ENCODE data around the gene PREX1. TPM values are rescaled to one million over a fixed set of nuclear protein-coding genes. Genes with fewer than 3 reads are reported as not detected.

Gene PREX1
- total RNA-seq, 1 experiment from 2014 or later = 3.3 TPM

DNA sequence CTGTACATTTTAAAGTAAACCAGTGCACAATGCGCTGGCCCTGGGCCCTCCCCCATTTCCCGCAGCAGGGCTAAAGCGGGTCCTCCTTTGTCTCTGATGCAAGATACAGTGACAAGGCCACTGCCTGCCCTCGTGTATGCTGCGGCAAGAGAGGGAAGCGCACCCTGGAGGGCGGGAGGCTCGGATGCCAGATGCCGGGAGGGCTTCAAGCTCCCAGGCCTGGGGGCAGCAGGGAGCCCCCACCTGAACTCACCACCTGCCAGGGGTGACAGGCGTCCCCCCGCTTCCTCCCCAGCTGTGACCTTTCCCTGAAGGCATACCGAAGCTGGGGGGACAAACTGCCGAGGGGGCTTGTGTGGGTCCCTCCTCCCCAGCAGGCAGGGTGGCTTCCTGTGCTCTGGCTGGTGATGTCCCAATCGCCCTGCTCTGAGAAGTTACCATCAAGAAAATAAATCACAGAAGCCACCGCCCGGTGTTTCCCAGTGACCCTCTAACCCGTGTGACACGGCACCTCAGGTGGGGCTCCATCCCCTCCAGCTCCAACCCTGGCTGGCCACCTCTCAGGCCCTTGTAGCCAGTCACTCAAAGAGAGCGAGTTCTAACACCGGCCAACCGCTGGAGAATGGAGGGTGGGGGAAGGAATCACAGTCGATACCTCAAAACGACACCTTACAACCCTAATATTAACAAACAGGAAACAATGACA lies 203.3 kb downstream of the PREX1 start:
- Histone ChIP-seq H3K79me2 (ENCODE audit: low read depth) (no peaks in the 10 kb centered on the region), H3K4me1 (replicated peaks; ENCODE audit: insufficient read depth) (peaks cover 26% of the 10 kb centered on the region), H3K4me3 (no peak overlapping the region), H3K36me3 (ENCODE audit: low read depth) (no peaks in the 10 kb centered on the region), H3K9me2 (ENCODE audit: insufficient read depth) (no peaks in the 10 kb centered on the region), H3K9me3 (ENCODE audit: insufficient read depth, low read depth) (no peaks in the 10 kb centered on the region), H3K27me3 (ENCODE audit: insufficient read depth, low read depth) (no peaks in the 10 kb centered on the region), H3F3A (ENCODE audit: insufficient read depth, low read depth) (peaks cover 24% of the 10 kb centered on the region; the same call in 1 of the 2 replicates), H3K4me2 (no peak overlapping the region), H3K27ac (no peak overlapping the region), H2AFZ (no peak overlapping the region), H4K20me1 (ENCODE audit: insufficient read depth) (no peaks in the 10 kb centered on the region)
- POLR2A ChIA-PET (ENCODE audit: unreplicated experiment) = no interaction called here
- DNase-seq = no peak
- intact Hi-C loops (cut with micrococcal nuclease; ENCODE audit: unreplicated experiment) = loop anchor here (5.0 to 10.0 kb wide), 3 partner anchors 557 to 1870 kb away; no protein-coding TSS in a partner anchor
- BruUV-seq (replicated peaks) = no TSS peak
- CTCF ChIA-PET = interaction anchor here (0.6 kb wide), 1 partner anchor 448 kb away, joined by 3 read pairs; no protein-coding TSS in a partner anchor
- no peak for TF ChIP-seq EZH2 (IDR thresholded peaks at IDR 0.05; ENCODE audit: low read depth)
- TF ChIP-seq, protein P1, sequence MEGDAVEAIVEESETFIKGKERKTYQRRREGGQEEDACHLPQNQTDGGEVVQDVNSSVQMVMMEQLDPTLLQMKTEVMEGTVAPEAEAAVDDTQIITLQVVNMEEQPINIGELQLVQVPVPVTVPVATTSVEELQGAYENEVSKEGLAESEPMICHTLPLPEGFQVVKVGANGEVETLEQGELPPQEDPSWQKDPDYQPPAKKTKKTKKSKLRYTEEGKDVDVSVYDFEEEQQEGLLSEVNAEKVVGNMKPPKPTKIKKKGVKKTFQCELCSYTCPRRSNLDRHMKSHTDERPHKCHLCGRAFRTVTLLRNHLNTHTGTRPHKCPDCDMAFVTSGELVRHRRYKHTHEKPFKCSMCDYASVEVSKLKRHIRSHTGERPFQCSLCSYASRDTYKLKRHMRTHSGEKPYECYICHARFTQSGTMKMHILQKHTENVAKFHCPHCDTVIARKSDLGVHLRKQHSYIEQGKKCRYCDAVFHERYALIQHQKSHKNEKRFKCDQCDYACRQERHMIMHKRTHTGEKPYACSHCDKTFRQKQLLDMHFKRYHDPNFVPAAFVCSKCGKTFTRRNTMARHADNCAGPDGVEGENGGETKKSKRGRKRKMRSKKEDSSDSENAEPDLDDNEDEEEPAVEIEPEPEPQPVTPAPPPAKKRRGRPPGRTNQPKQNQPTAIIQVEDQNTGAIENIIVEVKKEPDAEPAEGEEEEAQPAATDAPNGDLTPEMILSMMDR (conservative IDR thresholded peaks at IDR 0.05) = no peak

DNA sequence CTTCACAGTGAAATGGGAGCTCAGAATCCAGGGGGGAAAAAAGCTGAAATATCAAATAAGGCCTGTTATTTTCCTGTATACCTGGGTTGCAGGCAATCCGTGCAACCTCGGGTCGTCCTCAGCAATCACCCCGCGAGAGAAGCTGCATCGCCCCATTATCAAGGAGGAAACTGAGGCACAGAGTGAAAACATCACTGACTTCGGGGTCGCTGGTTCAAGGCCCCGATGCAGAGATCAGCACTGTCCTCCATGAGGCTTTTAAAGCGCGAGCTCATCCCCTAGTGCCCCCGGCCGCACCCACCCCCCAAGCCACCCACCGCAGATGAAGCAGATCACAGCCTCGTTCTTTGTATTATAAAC lies 203.9 kb downstream of the PREX1 start:
- H3K36me3 ChIP-seq (ENCODE audit: low read depth) = no peaks in the 10 kb centered on the region
- CTCF ChIA-PET = interaction anchor here (0.6 to 0.7 kb wide), 2 partner anchors 449 to 1272 kb away, joined by 3 to 6 read pairs; no protein-coding TSS in a partner anchor
- intact Hi-C loops (cut with micrococcal nuclease; ENCODE audit: unreplicated experiment) = loop anchor here (5.0 to 10.0 kb wide), 3 partner anchors 557 to 1869 kb away; no protein-coding TSS in a partner anchor

DNA sequence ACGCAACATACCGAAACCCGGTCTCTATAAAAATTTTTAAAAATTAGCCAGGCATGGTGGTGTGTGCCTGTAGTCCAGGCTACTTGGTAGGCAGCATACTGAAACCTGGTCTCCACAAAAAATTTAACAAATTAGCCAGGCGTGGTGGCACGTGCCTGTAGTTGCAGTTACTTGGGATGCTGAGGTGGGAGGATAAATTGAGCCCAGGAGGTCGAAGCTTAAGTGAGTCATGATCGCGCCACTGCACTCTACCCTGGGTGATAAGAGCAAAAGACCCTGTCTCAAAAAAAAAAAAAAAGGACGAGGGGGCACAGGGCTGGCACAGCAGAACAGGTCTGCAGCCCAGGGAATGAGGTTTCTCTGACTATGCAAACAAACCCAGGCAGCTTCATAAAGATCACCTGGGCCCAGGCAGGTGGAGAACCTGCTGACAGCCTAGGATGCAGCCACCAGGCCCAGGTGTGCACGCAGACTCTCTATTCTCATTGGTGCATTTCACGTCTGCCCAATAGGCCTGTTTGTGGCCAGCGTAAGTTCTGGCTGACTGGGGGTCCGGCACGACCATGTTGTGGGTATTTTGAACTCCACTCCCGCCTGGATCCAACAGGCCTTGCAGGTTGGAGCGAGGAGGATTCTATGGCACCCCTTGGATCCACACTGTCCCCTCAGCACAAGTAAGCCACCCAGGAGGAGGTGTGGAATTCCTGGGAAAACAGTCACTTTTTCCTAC lies 204.5 kb downstream of the PREX1 start:
- Histone ChIP-seq H4K20me1 (ENCODE audit: insufficient read depth) (no peaks in the 10 kb centered on the region), H3K4me2 (no peak overlapping the region), H3K4me1 (replicated peaks; ENCODE audit: insufficient read depth) (peaks cover 37% of the 10 kb centered on the region), H3K9me2 (ENCODE audit: insufficient read depth) (no peaks in the 10 kb centered on the region), H3K9me3 (ENCODE audit: insufficient read depth, low read depth) (no peaks in the 10 kb centered on the region), H3K79me2 (ENCODE audit: low read depth) (no peaks in the 10 kb centered on the region), H3K27me3 (ENCODE audit: insufficient read depth, low read depth) (no peaks in the 10 kb centered on the region), H3F3A (ENCODE audit: insufficient read depth, low read depth) (peaks cover 31% of the 10 kb centered on the region; the same call in 1 of the 2 replicates), H2AFZ (no peak overlapping the region), H3K4me3 (no peak overlapping the region), H3K27ac (no peak overlapping the region), H3K36me3 (ENCODE audit: low read depth) (no peaks in the 10 kb centered on the region)
- no TSS peak for BruUV-seq (replicated peaks)
- intact Hi-C loops (cut with micrococcal nuclease; ENCODE audit: unreplicated experiment) = loop anchor here (5.0 to 10.0 kb wide), 3 partner anchors 556 to 1869 kb away; no protein-coding TSS in a partner anchor
- no peak for DNase-seq
- TF ChIP-seq, protein P1 (conservative IDR thresholded peaks at IDR 0.05) = no peak
- no peak for TF ChIP-seq EZH2 (IDR thresholded peaks at IDR 0.05; ENCODE audit: low read depth)
- ChIA-PET POLR2A (ENCODE audit: unreplicated experiment) (no interaction called here), CTCF (interaction anchor here (0.7 kb wide), 1 partner anchor 1272 kb away, joined by 6 read pairs; no protein-coding TSS in a partner anchor)

More for the DNA sequence above, 203.9 kb downstream of the PREX1 start:
- H3K9me3 ChIP-seq (ENCODE audit: insufficient read depth, low read depth) = no peaks in the 10 kb centered on the region
- peaks cover 30% of the 10 kb centered on the region; the same call in 1 of the 2 replicates for H3F3A ChIP-seq (ENCODE audit: insufficient read depth, low read depth)
- POLR2A ChIA-PET (ENCODE audit: unreplicated experiment) = no interaction called here
- H3K27ac ChIP-seq = no peak overlapping the region
- H2AFZ ChIP-seq = no peak overlapping the region
- BruUV-seq (replicated peaks) = no TSS peak
- H3K4me3 ChIP-seq = no peak overlapping the region
- no peaks in the 10 kb centered on the region for H3K9me2 ChIP-seq (ENCODE audit: insufficient read depth)
- no peak overlapping the region for H3K4me2 ChIP-seq
- no peaks in the 10 kb centered on the region for H3K27me3 ChIP-seq (ENCODE audit: insufficient read depth, low read depth)
- no peaks in the 10 kb centered on the region for H3K79me2 ChIP-seq (ENCODE audit: low read depth)
- H3K4me1 ChIP-seq (replicated peaks; ENCODE audit: insufficient read depth) = peaks cover 32% of the 10 kb centered on the region
- no peaks in the 10 kb centered on the region for H4K20me1 ChIP-seq (ENCODE audit: insufficient read depth)
- TF ChIP-seq EZH2 (IDR thresholded peaks at IDR 0.05; ENCODE audit: low read depth) = no peak
- TF ChIP-seq, protein P1 (conservative IDR thresholded peaks at IDR 0.05) = no peak
- DNase-seq = no peak

Data from PC-9 (cell line).